ENCODE results near the gene PAX2. TPM values are rescaled to one million over a fixed set of nuclear protein-coding genes. Genes with fewer than 3 reads are reported as not detected.

Gene PAX2
- total RNA-seq, 1 donor from 2014 or later: 0.23 TPM

DNA sequence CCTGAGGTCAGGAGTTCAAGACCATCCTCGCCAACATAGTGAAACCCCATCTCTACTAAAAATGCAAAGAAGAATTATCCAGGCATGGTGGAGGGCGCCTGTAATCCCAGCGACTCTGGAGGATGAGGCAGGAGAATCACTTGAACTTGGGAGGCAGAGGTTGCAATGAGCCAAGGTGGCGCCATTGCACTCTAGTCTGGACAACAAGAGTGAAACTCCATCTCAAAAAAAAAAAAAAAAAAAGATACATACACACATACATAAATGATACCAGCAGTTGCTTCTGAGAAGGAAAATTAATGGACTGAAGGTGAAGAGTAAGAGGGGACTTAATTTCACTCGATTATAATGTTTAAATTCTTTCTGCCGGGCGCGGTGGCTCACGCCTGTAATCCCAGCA is 40.2 kb upstream of the PAX2 start:
- H3K4me2 ChIP-seq (ENCODE audit: low read length): no peak overlapping the region
- no peak overlapping the region for H3K4me3 Mint-ChIP-seq (ENCODE audit: unreplicated experiment)
- H3K4me1 ChIP-seq (ENCODE audit: insufficient read depth, low read length): no peaks in the 10 kb centered on the region
- H3K36me3 ChIP-seq (ENCODE audit: insufficient read depth, low read length): no peaks in the 10 kb centered on the region
- H3K4me3 ChIP-seq (ENCODE audit: insufficient read depth, low read depth, low read length): no peak overlapping the region
- H3K36me3 Mint-ChIP-seq (ENCODE audit: low read depth, unreplicated experiment): no peaks in the 10 kb centered on the region
- no peak overlapping the region for H3K27ac ChIP-seq (ENCODE audit: low read depth, low read length)
- H3K4me1 Mint-ChIP-seq (ENCODE audit: low read depth, unreplicated experiment): no peaks in the 10 kb centered on the region
- no peak overlapping the region for H2AFZ ChIP-seq (ENCODE audit: low read depth, low read length)
- H3K9me3 ChIP-seq (ENCODE audit: insufficient read depth, low read depth, low read length): no peaks in the 10 kb centered on the region
- H3K9me3 Mint-ChIP-seq (ENCODE audit: unreplicated experiment): peaks cover 6% of the 10 kb centered on the region
- H4K20me1 ChIP-seq (ENCODE audit: insufficient read depth, low read length): no peaks in the 10 kb centered on the region
- no peak overlapping the region for H3K9ac ChIP-seq (ENCODE audit: low read length)
- H3K27ac Mint-ChIP-seq (ENCODE audit: unreplicated experiment): no peak overlapping the region
- H3K27me3 Mint-ChIP-seq (ENCODE audit: low read depth, unreplicated experiment): peaks cover 50% of the 10 kb centered on the region
- no peak for TF ChIP-seq EZH2 (IDR thresholded peaks at IDR 0.05; ENCODE audit: insufficient read depth, low read length)
- TF ChIP-seq, protein P1, sequence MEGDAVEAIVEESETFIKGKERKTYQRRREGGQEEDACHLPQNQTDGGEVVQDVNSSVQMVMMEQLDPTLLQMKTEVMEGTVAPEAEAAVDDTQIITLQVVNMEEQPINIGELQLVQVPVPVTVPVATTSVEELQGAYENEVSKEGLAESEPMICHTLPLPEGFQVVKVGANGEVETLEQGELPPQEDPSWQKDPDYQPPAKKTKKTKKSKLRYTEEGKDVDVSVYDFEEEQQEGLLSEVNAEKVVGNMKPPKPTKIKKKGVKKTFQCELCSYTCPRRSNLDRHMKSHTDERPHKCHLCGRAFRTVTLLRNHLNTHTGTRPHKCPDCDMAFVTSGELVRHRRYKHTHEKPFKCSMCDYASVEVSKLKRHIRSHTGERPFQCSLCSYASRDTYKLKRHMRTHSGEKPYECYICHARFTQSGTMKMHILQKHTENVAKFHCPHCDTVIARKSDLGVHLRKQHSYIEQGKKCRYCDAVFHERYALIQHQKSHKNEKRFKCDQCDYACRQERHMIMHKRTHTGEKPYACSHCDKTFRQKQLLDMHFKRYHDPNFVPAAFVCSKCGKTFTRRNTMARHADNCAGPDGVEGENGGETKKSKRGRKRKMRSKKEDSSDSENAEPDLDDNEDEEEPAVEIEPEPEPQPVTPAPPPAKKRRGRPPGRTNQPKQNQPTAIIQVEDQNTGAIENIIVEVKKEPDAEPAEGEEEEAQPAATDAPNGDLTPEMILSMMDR (IDR thresholded peaks at IDR 0.05; ENCODE audit: insufficient read depth, low read depth, low read length): no peak
- DNase-seq (ENCODE audit: low read depth) (no peak), FAIRE-seq (no peak)
- H3K27me3 ChIP-seq (ENCODE audit: insufficient read depth, low read length): peaks cover 30% of the 10 kb centered on the region
- H3K79me2 ChIP-seq (ENCODE audit: insufficient read depth, low read length): no peaks in the 10 kb centered on the region

DNA sequence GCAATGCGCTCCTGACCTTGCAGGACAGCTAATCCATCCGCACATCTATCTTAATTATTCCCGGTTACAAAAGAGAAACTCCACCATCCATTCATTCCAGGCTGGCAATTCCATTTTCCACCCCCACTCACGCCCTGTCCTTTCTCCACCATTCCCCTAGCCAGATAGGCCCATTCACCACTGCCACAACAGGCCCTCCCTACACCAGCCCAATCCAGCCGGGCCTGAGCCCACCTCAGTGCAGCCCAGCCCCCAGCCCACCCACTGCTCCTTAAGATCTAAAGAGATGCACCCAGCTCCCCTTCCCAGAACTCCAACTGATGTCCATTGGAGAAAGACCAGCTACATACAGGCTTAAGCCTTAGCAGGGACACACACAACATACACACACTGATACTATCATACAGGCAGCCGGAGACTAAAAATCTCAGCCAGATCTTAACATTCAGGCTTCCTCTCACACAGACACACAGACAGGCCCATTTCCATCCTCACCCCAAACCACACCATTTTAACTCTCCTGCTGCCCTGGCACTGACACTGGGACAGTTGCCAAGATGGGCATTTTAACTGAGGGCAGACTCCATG is 38.0 kb upstream of the PAX2 start:
- H3K27me3 Mint-ChIP-seq (ENCODE audit: low read depth, unreplicated experiment): peaks cover 70% of the 10 kb centered on the region

More for the DNA sequence above, 38.0 kb upstream of the PAX2 start:
- FAIRE-seq: no peak
- Histone ChIP-seq H3K4me1 (ENCODE audit: insufficient read depth, low read length) (no peaks in the 10 kb centered on the region), H3K36me3 (ENCODE audit: insufficient read depth, low read length) (no peaks in the 10 kb centered on the region), H3K4me3 (ENCODE audit: insufficient read depth, low read depth, low read length) (no peak overlapping the region), H3K27ac (ENCODE audit: low read depth, low read length) (no peak overlapping the region), H3K79me2 (ENCODE audit: insufficient read depth, low read length) (no peaks in the 10 kb centered on the region), H3K27me3 (ENCODE audit: insufficient read depth, low read length) (peaks cover 43% of the 10 kb centered on the region), H4K20me1 (ENCODE audit: insufficient read depth, low read length) (no peaks in the 10 kb centered on the region), H2AFZ (ENCODE audit: low read depth, low read length) (no peak overlapping the region), H3K4me2 (ENCODE audit: low read length) (no peak overlapping the region), H3K9ac (ENCODE audit: low read length) (no peak overlapping the region), H3K9me3 (ENCODE audit: insufficient read depth, low read depth, low read length) (no peaks in the 10 kb centered on the region)
- no peak overlapping the region for H3K4me3 Mint-ChIP-seq (ENCODE audit: unreplicated experiment)
- H3K36me3 Mint-ChIP-seq (ENCODE audit: low read depth, unreplicated experiment): no peaks in the 10 kb centered on the region
- no peaks in the 10 kb centered on the region for H3K4me1 Mint-ChIP-seq (ENCODE audit: low read depth, unreplicated experiment)
- H3K9me3 Mint-ChIP-seq (ENCODE audit: unreplicated experiment): peaks cover 8% of the 10 kb centered on the region
- no peak overlapping the region for H3K27ac Mint-ChIP-seq (ENCODE audit: unreplicated experiment)
- DNase-seq (ENCODE audit: low read depth): no peak
- TF ChIP-seq, protein P1 (IDR thresholded peaks at IDR 0.05; ENCODE audit: insufficient read depth, low read depth, low read length): no peak
- no peak for TF ChIP-seq EZH2 (IDR thresholded peaks at IDR 0.05; ENCODE audit: insufficient read depth, low read length)

Data from astrocyte (in vitro differentiated cells and primary cell).